Glutamatergic neuron (in vitro differentiated cells): ENCODE measurements around the gene HDAC9. TPM values are rescaled to one million over a fixed set of nuclear protein-coding genes. Genes with fewer than 3 reads are reported as not detected.

Experiments used
- DNase-seq: peaks from one replicate; pipeline ENCODE4 v3.0.0; 2022
- H3K27ac Mint-ChIP-seq: one replicate; pipeline ENCODE4 v1.8.0; 2020; ENCODE audit warnings: mild to moderate bottlenecking, mixed read lengths, inconsistent platforms; ENCODE audit not compliant: unreplicated experiment
- H3K27me3 Mint-ChIP-seq: one replicate; pipeline ENCODE4 v1.8.0; 2020; ENCODE audit warnings: mild to moderate bottlenecking, moderate library complexity, mixed read lengths, inconsistent platforms; ENCODE audit not compliant: unreplicated experiment
- H3K36me3 Mint-ChIP-seq: one replicate; pipeline ENCODE4 v1.8.0; 2020; ENCODE audit warnings: mild to moderate bottlenecking, mixed read lengths, inconsistent platforms; ENCODE audit not compliant: unreplicated experiment
- H3K4me1 Mint-ChIP-seq: one replicate; pipeline ENCODE4 v1.8.0; 2020; ENCODE audit warnings: mild to moderate bottlenecking, low read depth, mixed read lengths, inconsistent platforms; ENCODE audit not compliant: unreplicated experiment
- H3K4me3 Mint-ChIP-seq: one replicate; pipeline ENCODE4 v1.8.0; 2020; ENCODE audit warnings: mild to moderate bottlenecking, mixed read lengths, inconsistent platforms; ENCODE audit not compliant: unreplicated experiment
- H3K9me3 Mint-ChIP-seq: one replicate; pipeline ENCODE4 v1.8.0; 2020; ENCODE audit warnings: mild to moderate bottlenecking, moderate library complexity, mixed read lengths, inconsistent platforms; ENCODE audit not compliant: unreplicated experiment
- CTCF ChIP-seq: fragments of 200-600 bp; sonication (generic); IDR thresholded peaks from one replicate; pipeline ENCODE4 v1.5.0; 2021; ENCODE audit not compliant: partially characterized antibody, unreplicated experiment
- total RNA-seq: library from RNA; stranded (reverse); fragmentation: NEBNext Ultra II Directional; extraction: Animal tissue kit (Norgen Biotek cat#: 25700); gene quantifications from one replicate; pipeline ENCODE4 v1.2.1, GENCODE V29; 2021; ENCODE audit not compliant: unreplicated experiment

Gene HDAC9
- total RNA-seq, 1 donor from 2014 or later, result 94.8 TPM

GRCh38 chr7:18535810-18536415 lies 40.4 kb downstream of the HDAC9 start:
- Mint-ChIP-seq H3K9me3 (no peaks in the 10 kb centered on the region), H3K4me1 (peaks cover 49% of the 10 kb centered on the region), H3K27ac (peak overlapping the region; percentile 45), H3K4me3 (peak overlapping the region; percentile 9), H3K27me3 (peaks cover 2% of the 10 kb centered on the region), H3K36me3 (no peaks in the 10 kb centered on the region)
- no peak for TF ChIP-seq CTCF
- no peak for DNase-seq

GRCh38 chr7:18536486-18536885 lies 40.9 kb downstream of the HDAC9 start:
- peaks cover 47% of the 10 kb centered on the region for H3K4me1 Mint-ChIP-seq
- H3K36me3 Mint-ChIP-seq, result no peaks in the 10 kb centered on the region
- no peak overlapping the region for H3K27ac Mint-ChIP-seq
- no peak for TF ChIP-seq CTCF
- H3K4me3 Mint-ChIP-seq, result no peak overlapping the region
- DNase-seq, result no peak
- peaks cover 2% of the 10 kb centered on the region for H3K27me3 Mint-ChIP-seq
- H3K9me3 Mint-ChIP-seq, result no peaks in the 10 kb centered on the region

GRCh38 chr7:18538554-18539250 lies 43.2 kb downstream of the HDAC9 start:
- H3K27ac Mint-ChIP-seq, result no peak overlapping the region
- no peak for TF ChIP-seq CTCF
- no peaks in the 10 kb centered on the region for H3K36me3 Mint-ChIP-seq
- H3K27me3 Mint-ChIP-seq, result peaks cover 2% of the 10 kb centered on the region
- no peak for DNase-seq
- H3K4me3 Mint-ChIP-seq, result no peak overlapping the region
- H3K4me1 Mint-ChIP-seq, result peaks cover 33% of the 10 kb centered on the region
- H3K9me3 Mint-ChIP-seq, result no peaks in the 10 kb centered on the region

- no peak for TF ChIP-seq CTCF
- peaks cover 4% of the 10 kb centered on the region for H3K36me3 Mint-ChIP-seq
These were observed 44.8 kb downstream of the HDAC9 start for GRCh38 chr7:18540396-18540795.

GRCh38 chr7:18541181-18541870 lies 45.8 kb downstream of the HDAC9 start:
- Mint-ChIP-seq H3K4me3 (no peak overlapping the region), H3K9me3 (no peaks in the 10 kb centered on the region), H3K36me3 (peaks cover 4% of the 10 kb centered on the region), H3K4me1 (peaks cover 15% of the 10 kb centered on the region), H3K27ac (no peak overlapping the region), H3K27me3 (no peaks in the 10 kb centered on the region)
- DNase-seq, result no peak
- TF ChIP-seq CTCF, result no peak

More at GRCh38 chr7:18540396-18540795, 44.8 kb downstream of the HDAC9 start:
- H3K9me3 Mint-ChIP-seq, result no peaks in the 10 kb centered on the region
- H3K27me3 Mint-ChIP-seq, result no peaks in the 10 kb centered on the region
- H3K4me3 Mint-ChIP-seq, result no peak overlapping the region
- no peak for DNase-seq
- H3K4me1 Mint-ChIP-seq, result peaks cover 23% of the 10 kb centered on the region
- H3K27ac Mint-ChIP-seq, result no peak overlapping the region
